BJ (cell line): ENCODE results near the gene CXCL16. TPM values are rescaled to one million over a fixed set of nuclear protein-coding genes. Genes with fewer than 3 reads are reported as not detected.
"Not testable (repeated sequence)": the region's sequence is repeated elsewhere in the genome, so short reads cannot be mapped to it uniquely, and the experiment has no call there.

Experiments used
- CTCF ChIA-PET: fragments of 350-600 bp; formaldehyde crosslinking; extraction: SDS; loops from one replicate; lab custom pipeline; 2021; ENCODE audit warnings: antibody characterized with exemption, inconsistent platforms; lab: Yijun Ruan, JAX
- POLR2A ChIA-PET: fragments of 300-600 bp; sonication (Branson Sonifier 250); formaldehyde crosslinking; extraction: SDS; loops from one replicate; lab custom pipeline; 2021; ENCODE audit warnings: antibody characterized with exemption; lab: Charles Lee
- DNase-seq: peaks from one replicate; pipeline ENCODE4 v3.0.0-alpha.2; 2011; ENCODE audit warnings: low read depth
- H3K27me3 ChIP-seq: 2 replicates; pipeline ENCODE4 v1.6.0; 2011; ENCODE audit warnings: low read length; ENCODE audit not compliant: control insufficient read depth, insufficient read depth
- H3K36me3 ChIP-seq: 2 replicates; pipeline ENCODE4 v1.5.1; 2011; ENCODE audit warnings: low read length; ENCODE audit not compliant: control insufficient read depth, insufficient read depth
- H3K4me3 ChIP-seq: 2 replicates; pipeline ENCODE4 v1.5.1; 2011; ENCODE audit warnings: low read depth, mild to moderate bottlenecking, control low read depth, low read length
- CTCF ChIP-seq: IDR thresholded peaks from 2 replicates; pipeline ENCODE4 v1.5.1; 2011; ENCODE audit warnings: low read depth, mild to moderate bottlenecking, control low read depth, inconsistent platforms, low read length, moderate library complexity; ENCODE audit not compliant: insufficient read depth
- polyA plus RNA-seq: library from polyadenylated mRNA; depleted of rRNA; stranded (reverse); fragments of >200 nt; gene quantifications from 2 replicates; pipeline ENCODE4 v1.2.3, GENCODE V29; 2011; rRNA removed

The CXCL16 gene
- polyA plus RNA-seq, 1 experiment, result 3.3 TPM

GRCh38 chr17:4696437-4696805 is 43.3 kb downstream of the CXCL16 start:
- no peak for TF ChIP-seq CTCF
- CTCF ChIA-PET, result no interaction called here
- DNase-seq, result no peak

GRCh38 chr17:4693416-4693815 is 46.3 kb downstream of the CXCL16 start:
- TF ChIP-seq CTCF, result no peak
- Histone ChIP-seq H3K36me3 (peaks cover 3% of the 10 kb centered on the region), H3K27me3 (no peaks in the 10 kb centered on the region), H3K4me3 (no peak overlapping the region)
- DNase-seq, result no peak
- ChIA-PET CTCF (no interaction called here), POLR2A (no interaction called here)

More at GRCh38 chr17:4696437-4696805, 43.3 kb downstream of the CXCL16 start:
- Histone ChIP-seq H3K36me3 (peaks cover 1% of the 10 kb centered on the region), H3K27me3 (no peaks in the 10 kb centered on the region), H3K4me3 (no peak overlapping the region)
- POLR2A ChIA-PET, result no interaction called here

- POLR2A ChIA-PET, result no interaction called here
- CTCF ChIA-PET, result interaction anchor here (1.2 kb wide), 1 partner anchor 124 kb away, joined by 3 read pairs; no protein-coding TSS in a partner anchor
- H3K27me3 ChIP-seq, result no peaks in the 10 kb centered on the region
- TF ChIP-seq CTCF, result no peak
- H3K36me3 ChIP-seq, result peaks cover 3% of the 10 kb centered on the region; the same call in 1 of the 2 replicates
- no peak overlapping the region for H3K4me3 ChIP-seq
- DNase-seq, result no peak
Measured at GRCh38 chr17:4691686-4692085, 48.0 kb downstream of the CXCL16 start.

- H3K36me3 ChIP-seq, result peaks cover 3% of the 10 kb centered on the region; the same call in 1 of the 2 replicates
- ChIA-PET POLR2A (no interaction called here), CTCF (interaction anchor here (1.1 to 1.2 kb wide), 3 partner anchors 10 to 123 kb away, joined by 3 to 4 read pairs (median 3); partner anchors contain the start of gene ARRB2)
- TF ChIP-seq CTCF, result no peak
- no peaks in the 10 kb centered on the region for H3K27me3 ChIP-seq
- H3K4me3 ChIP-seq, result no peak overlapping the region
- DNase-seq, result no peak
Measured at GRCh38 chr17:4690745-4691144, 49.0 kb downstream of the CXCL16 start.

- H3K36me3 ChIP-seq, DNase-seq, H3K27me3 ChIP-seq, H3K4me3 ChIP-seq: not testable (repeated sequence)
- POLR2A ChIA-PET, result interaction anchor here (0.6 kb wide), 1 partner anchor 20 kb away, joined by 3 read pairs; the partner anchor contains the start of gene ARRB2
- CTCF ChIA-PET, result interaction anchor here (1.1 kb wide), 1 partner anchor 20 kb away, joined by 4 read pairs; the partner anchor contains the start of gene ARRB2
Measured at GRCh38 chr17:4689872-4690271, 49.9 kb downstream of the CXCL16 start.

- DNase-seq, CTCF ChIA-PET, H3K27me3 ChIP-seq, H3K4me3 ChIP-seq, POLR2A ChIA-PET: not testable (repeated sequence)
- peaks cover 10% of the 10 kb centered on the region for H3K36me3 ChIP-seq
Measured at GRCh38 chr17:4683739-4684138, 56.0 kb downstream of the CXCL16 start.

Other genes starting within 250 kb of the CXCL16 start
- not detected in 2 replicates for gene SPNS2, start 241.0 kb downstream of the CXCL16 start, polyA plus RNA-seq
- gene MYBBP1A, start 184.5 kb downstream of the CXCL16 start, polyA plus RNA-seq, result 12.4 and 24.1 TPM in 2 replicates
- not detected in 2 replicates for gene GGT6, start 179.4 kb downstream of the CXCL16 start, polyA plus RNA-seq
- gene SMTNL2, start 155.4 kb downstream of the CXCL16 start, polyA plus RNA-seq, result not detected in 2 replicates
- gene ALOX15, start 98.2 kb downstream of the CXCL16 start, polyA plus RNA-seq, result not detected in 2 replicates
- gene PELP1, start 35.8 kb downstream of the CXCL16 start, polyA plus RNA-seq, result 5.1 and 13.9 TPM in 2 replicates
- gene ARRB2, start 29.3 kb downstream of the CXCL16 start, polyA plus RNA-seq, result 8.5 and 10.7 TPM in 2 replicates
- gene MED11, start 8.5 kb downstream of the CXCL16 start, polyA plus RNA-seq, result 27.5 and 31.2 TPM in 2 replicates
- 0.13 TPM in 1 of 2 replicates, not detected in the other for gene ZMYND15, start 95 bp downstream of the CXCL16 start, polyA plus RNA-seq
- gene TM4SF5, start 32.0 kb upstream of the CXCL16 start, polyA plus RNA-seq, result not detected in 2 replicates
- gene VMO1, start 46.4 kb upstream of the CXCL16 start, polyA plus RNA-seq, result 0.27 and 0.92 TPM in 2 replicates
- not detected in 2 replicates for gene GLTPD2, start 49.0 kb upstream of the CXCL16 start, polyA plus RNA-seq
- 222 and 289 TPM in 2 replicates for gene PSMB6, start 56.2 kb upstream of the CXCL16 start, polyA plus RNA-seq
- gene PLD2, start 67.2 kb upstream of the CXCL16 start, polyA plus RNA-seq, result 24.0 and 34.1 TPM in 2 replicates
- 32.6 and 69.1 TPM in 2 replicates for gene MINK1, start 93.4 kb upstream of the CXCL16 start, polyA plus RNA-seq
- gene C17orf107, start 159.6 kb upstream of the CXCL16 start, polyA plus RNA-seq, result 3.3 and 4.5 TPM in 2 replicates
- 0.18 and 0.36 TPM in 2 replicates for gene CHRNE, start 163.2 kb upstream of the CXCL16 start, polyA plus RNA-seq
- not detected in 2 replicates for gene GP1BA, start 192.3 kb upstream of the CXCL16 start, polyA plus RNA-seq
- gene SLC25A11, start 200.1 kb upstream of the CXCL16 start, polyA plus RNA-seq, result 38.5 and 70.7 TPM in 2 replicates
- gene RNF167, start 200.3 kb upstream of the CXCL16 start, polyA plus RNA-seq, result 69.9 and 73.5 TPM in 2 replicates
- gene PFN1, start 208.6 kb upstream of the CXCL16 start, polyA plus RNA-seq, result 1,656 and 1,791 TPM in 2 replicates
- 3.8 and 5.9 TPM in 2 replicates for gene ENO3, start 211.2 kb upstream of the CXCL16 start, polyA plus RNA-seq
- 85.3 and 85.8 TPM in 2 replicates for gene SPAG7, start 227.9 kb upstream of the CXCL16 start, polyA plus RNA-seq
- 40.6 and 65.6 TPM in 2 replicates for gene CAMTA2, start 247.7 kb upstream of the CXCL16 start, polyA plus RNA-seq